K562 (cell line): ENCODE measurements around the gene TMEM92. TPM values are rescaled to one million over a fixed set of nuclear protein-coding genes. Genes with fewer than 3 reads are reported as not detected.
A peak's percentile ranks its signal among the peaks of the same experiment; 100 is the strongest.

Source experiments
- ATAC-seq: fragments of 200-7000 bp; cut with Tn5 transposase; 3 replicates; pipeline ENCODE4 v1.9.1; 2020; ENCODE audit warnings: moderate library complexity
- BruUV-seq: library from RNA; stranded (reverse); fragments of 400-500 nt; replicated peaks from 2 replicates; lab custom pipeline; 2021; lab: Mats Ljungman, UMichigan
- CTCF ChIA-PET: fragments of 300-600 bp; formaldehyde crosslinking; extraction: SDS; loops from one replicate; lab custom pipeline; 2021; ENCODE audit warnings: low intra/inter-chr PET ratio; lab: Yijun Ruan, JAX
- POLR2A ChIA-PET: fragments of 300-600, 350-650 bp; sonication (Branson Sonifier 250); formaldehyde crosslinking; extraction: SDS; loops from one replicate; lab custom pipeline; 2021; ENCODE audit warnings: antibody characterized with exemption, inconsistent platforms; lab: Yijun Ruan, JAX
- DNase-seq, 4 experiments: peaks; one replicate each; pipeline versions ENCODE4 v3.0.0 to v3.0.0-alpha.2; 2011 to 2018; ENCODE audit warnings: low spot score in 3 of 4, mixed read lengths in 3 of 4; ENCODE audit errors: extremely low read depth in 1 of 4
- FAIRE-seq: peaks from 2 replicates; lab custom pipeline; 2011; peaks lifted over from hg19 to GRCh38; lab: Jason Lieb, UNC
- H2AFZ ChIP-seq: 2 replicates; pipeline ENCODE4 v1.6.0; 2011; ENCODE audit warnings: low read depth, low read length, control low read depth, inconsistent platforms
- H3K27ac ChIP-seq: fragments of 200-600 bp; 3 replicates; pipeline ENCODE4 v1.8.0; 2011; ENCODE audit warnings: low read depth, mild to moderate bottlenecking, control low read depth, inconsistent platforms, low read length, moderate library complexity, mixed read lengths; ENCODE audit errors: extremely low read depth
- H3K27me3 ChIP-seq, 2 experiments: fragments of 300-600 bp in 1 of 2; 2 replicates in 1 of 2; 3 replicates in 1 of 2; pipeline versions ENCODE4 v1.6.0 to v1.8.0; 2011; ENCODE audit warnings: inconsistent platforms in 2 of 2, low read length in 2 of 2, mild to moderate bottlenecking in 1 of 2, mixed read lengths in 1 of 2, moderate library complexity in 1 of 2; ENCODE audit not compliant: control insufficient read depth in 2 of 2, insufficient read depth in 2 of 2
- H3K36me3 ChIP-seq: fragments of 300-600 bp; 3 replicates; pipeline ENCODE4 v1.8.0; 2011; ENCODE audit warnings: mild to moderate bottlenecking, low read length, inconsistent platforms; ENCODE audit not compliant: control insufficient read depth, insufficient read depth
- H3K4me1 ChIP-seq, 2 experiments: fragments of 200-600 bp in 1 of 2; replicated peaks in 1 of 2; 2 replicates in 1 of 2; 3 replicates in 1 of 2; pipeline versions ENCODE4 v1.5.1 to v1.8.0; 2011; ENCODE audit warnings: inconsistent platforms in 2 of 2, low read length in 2 of 2, mild to moderate bottlenecking in 1 of 2, mixed read lengths in 1 of 2, moderate library complexity in 1 of 2; ENCODE audit not compliant: control insufficient read depth in 2 of 2, insufficient read depth in 2 of 2
- H3K4me2 ChIP-seq: 2 replicates; pipeline ENCODE4 v1.6.1; 2011; ENCODE audit warnings: low read length, control low read depth, inconsistent platforms, mixed read lengths; ENCODE audit not compliant: insufficient read depth
- H3K4me3 ChIP-seq: fragments of 200-600 bp; sonication (generic), shearing (Covaris generic); 2 replicates; pipeline ENCODE4 v1.5.1; 2016; ENCODE audit warnings: control low read depth, inconsistent platforms
- H3K79me2 ChIP-seq: fragments of 200-600 bp; 3 replicates; pipeline ENCODE4 v1.8.0; 2011; ENCODE audit warnings: low read length, inconsistent platforms; ENCODE audit not compliant: control insufficient read depth, insufficient read depth
- H3K9ac ChIP-seq, 2 experiments: 2 replicates each; pipeline versions ENCODE4 v1.6.0 to v1.6.1; 2011; ENCODE audit warnings: low read depth in 2 of 2, low read length in 2 of 2, control low read depth in 1 of 2, inconsistent platforms in 1 of 2, mild to moderate bottlenecking in 1 of 2, mixed read lengths in 1 of 2; ENCODE audit not compliant: insufficient read depth in 1 of 2
- H3K9me1 ChIP-seq: one replicate; pipeline ENCODE4 v1.6.0; 2011; ENCODE audit warnings: inconsistent platforms, mild to moderate bottlenecking, low read length, moderate library complexity; ENCODE audit not compliant: control insufficient read depth, insufficient read depth
- H3K9me3 ChIP-seq: replicated peaks from 2 replicates; pipeline ENCODE4 v1.5.1; 2011; ENCODE audit warnings: low read depth, low read length, inconsistent platforms; ENCODE audit not compliant: control insufficient read depth, insufficient read depth
- H4K20me1 ChIP-seq: replicated peaks from 2 replicates; pipeline ENCODE4 v1.6.1; 2011; ENCODE audit warnings: low read length, inconsistent platforms, mixed read lengths; ENCODE audit not compliant: control insufficient read depth, insufficient read depth
- ARID1B ChIP-seq: fragments of 450-650 bp; IDR thresholded peaks from 2 replicates; pipeline ENCODE4 v1.6.1; 2016; ENCODE audit warnings: antibody characterized with exemption, mild to moderate bottlenecking, inconsistent platforms
- ELF2 ChIP-seq: fragments of 250-450 bp; sonication (Bioruptor Pico); IDR thresholded peaks from 2 replicates; pipeline ENCODE4 v1.5.0; 2021; ENCODE audit warnings: mild to moderate bottlenecking
- FOSL1 ChIP-seq: fragments of 200-800 bp; sonication (Bioruptor generic); conservative IDR thresholded peaks from 2 replicates; pipeline ENCODE4 v1.6.1; 2016; ENCODE audit warnings: missing genetic modification characterization, missing compliant biosample characterization
- FOXA1 ChIP-seq: fragments of 450-650 bp; IDR thresholded peaks from 2 replicates; pipeline ENCODE4 v1.6.1; 2016; ENCODE audit warnings: mild to moderate bottlenecking, borderline replicate concordance
- HDAC1 ChIP-seq, 2 experiments: fragments of 450-650 bp; IDR thresholded peaks; 2 replicates each; pipeline ENCODE4 v1.6.1; 2016 to 2017; ENCODE audit warnings: inconsistent platforms in 1 of 2, mild to moderate bottlenecking in 1 of 2, moderate library complexity in 1 of 2
- HMG20A ChIP-seq: fragments of 450-650 bp; formaldehyde crosslinking; conservative IDR thresholded peaks from 2 replicates; pipeline ENCODE4 v1.4.0; 2020; ENCODE audit warnings: mild to moderate bottlenecking, mixed read lengths
- NFE2 ChIP-seq: IDR thresholded peaks from 2 replicates; pipeline ENCODE4 v1.6.1; 2014; ENCODE audit warnings: antibody characterized with exemption, low read depth
- SAFB2 ChIP-seq: fragments of 200-400 bp; formaldehyde crosslinking; IDR thresholded peaks from 2 replicates; pipeline ENCODE4 v1.6.1; 2018; ENCODE audit warnings: borderline replicate concordance, low read length, low read depth, moderate library complexity; ENCODE audit not compliant: severe bottlenecking
- SRSF9 ChIP-seq: fragments of 200-400 bp; formaldehyde crosslinking; IDR thresholded peaks from 2 replicates; pipeline ENCODE4 v1.6.1; 2017; ENCODE audit warnings: low read depth, low read length, borderline replicate concordance
- ZNF124 ChIP-seq: sonication (generic); formaldehyde crosslinking; IDR thresholded peaks from 2 replicates; pipeline ENCODE4 v1.8.1; 2022; ENCODE audit warnings: missing genetic modification reagents
- ZNF140 ChIP-seq: fragments of 250-450 bp; sonication (Bioruptor Pico); IDR thresholded peaks from 2 replicates; pipeline ENCODE4 v1.8.0; 2021; ENCODE audit warnings: moderate library complexity, mild to moderate bottlenecking, inconsistent platforms
- ZNF263 ChIP-seq: sonication (generic); formaldehyde crosslinking; IDR thresholded peaks from 2 replicates; pipeline ENCODE4 v1.8.0; 2022; ENCODE audit warnings: mild to moderate bottlenecking, missing genetic modification reagents, borderline replicate concordance
- ZNF316 ChIP-seq: fragments of 450-650 bp; IDR thresholded peaks from 2 replicates; pipeline ENCODE4 v1.6.1; 2016
- WGBS: fragments of 100-300 bp; shearing (Covaris generic); methylation state at CpG from one replicate; pipeline ENCODE4 v1.1.6; 2016; ENCODE audit warnings: low coverage, mixed read lengths; ENCODE audit not compliant: insufficient coverage; ENCODE audit errors: missing lambda C conversion rate; 5-methylcytosine and 5-hydroxymethylcytosine counted together
- in situ Hi-C: fragments of 300-500 bp; cut with MboI; formaldehyde crosslinking; loops from 4 replicates; pipeline ENCODE4 v1.15.0; 2018; ENCODE audit warnings: inconsistent platforms, mixed read lengths
- intact Hi-C: fragments of 100-400 bp; cut with micrococcal nuclease; formaldehyde crosslinking; loops from 2 replicates; pipeline ENCODE4 v1.14.2; 2022
- polyA plus RNA-seq, 8 experiments: library from polyadenylated mRNA; depleted of rRNA in 4 of 8; stranded (reverse) in 5 of 8; unstranded in 3 of 8; fragments of >200 nt; fragmentation: Nextera tagmentation in 2 of 8; fragmentation: Illumina TruSeq in 1 of 8; extraction: Ambion mirVana in 2 of 8; extraction: Trizol in 1 of 8; gene quantifications; 2 replicates each; pipeline versions ENCODE4 v1.2.1 to v1.2.3, GENCODE V29; 2011 to 2014; ENCODE audit warnings: inconsistent platforms in 1 of 8, missing spikeins in 1 of 8
- total RNA-seq, 7 experiments: library from RNA; depleted of rRNA in 6 of 7; stranded (reverse); fragments of >200 nt in 6 of 7; fragmentation: Illumina TruSeq in 2 of 7; extraction: Trizol in 2 of 7; gene quantifications; 2 replicates each; pipeline versions ENCODE4 v1.2.1 to v1.2.3, GENCODE V29; 2011 to 2021; ENCODE audit warnings: low replicate concordance in 1 of 7
- TF ChIP-seq, protein P1 (sequence below): fragments of 200-800 bp; sonication (Bioruptor generic); IDR thresholded peaks from 2 replicates; pipeline ENCODE4 v1.6.1; 2016; ENCODE audit warnings: missing genetic modification characterization, missing compliant biosample characterization
- TF ChIP-seq, protein P2 (sequence below): fragments of 250-450 bp; sonication (Bioruptor Pico); IDR thresholded peaks from 2 replicates; pipeline ENCODE4 v1.4.0; 2020; ENCODE audit warnings: mild to moderate bottlenecking, moderate library complexity

The TMEM92 gene
- total and polyA plus RNA-seq, 9 of the 15 experiments (the other 6 are each of a cell fraction or from before 2014, with no cell fraction given): 0.14 to 2.1 (median 0.40) TPM

DNA sequence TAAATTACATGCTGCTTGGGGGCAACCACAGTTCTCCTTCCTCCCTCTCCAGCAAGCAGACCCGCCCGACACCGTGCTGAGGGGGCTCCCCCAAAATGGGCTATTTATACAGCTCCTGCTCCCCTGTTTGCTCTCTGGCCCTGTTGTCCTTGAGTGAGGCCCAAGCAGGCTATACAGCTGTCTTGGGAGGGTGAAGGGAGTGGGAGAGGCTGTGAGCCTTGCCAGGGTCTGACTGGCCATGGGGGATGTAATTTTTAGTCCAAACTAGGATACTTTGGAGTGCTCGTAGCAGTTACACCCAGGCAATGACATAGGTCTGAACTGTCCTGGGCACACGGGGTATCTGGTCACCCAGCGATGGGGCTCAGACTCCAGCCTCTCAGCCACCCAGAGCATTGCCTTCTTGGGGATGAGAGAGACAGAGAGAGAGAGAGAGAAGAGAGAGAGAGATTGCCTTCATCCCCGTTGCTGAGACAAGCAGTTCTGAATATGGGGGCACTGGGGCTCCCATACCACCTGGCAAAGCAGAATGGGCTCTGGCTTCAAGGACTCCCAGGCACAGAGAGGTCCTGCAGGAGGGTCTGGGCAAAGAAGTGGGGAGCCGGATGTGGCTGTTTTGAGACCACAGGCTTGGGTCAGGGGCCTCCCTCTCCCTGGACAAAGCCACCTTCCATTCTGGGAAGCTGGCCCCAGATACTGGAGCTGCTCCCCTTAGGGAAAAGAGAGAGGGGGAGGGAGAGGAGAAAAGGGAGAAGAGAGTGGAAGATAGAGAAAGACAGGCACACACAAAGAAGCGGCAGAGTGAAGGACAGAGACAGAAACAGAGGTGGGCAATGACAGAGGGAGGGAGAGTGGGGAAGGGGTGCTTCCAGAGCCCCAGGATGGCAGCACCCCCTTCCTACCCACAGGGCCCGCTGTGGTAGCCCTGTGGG lies 10.7 kb upstream of the TMEM92 start:
- Histone ChIP-seq H3K36me3 (no peaks in the 10 kb centered on the region), H3K27ac (no peak overlapping the region), H3K9me1 (no peaks in the 10 kb centered on the region), H3K4me3 (no peak overlapping the region), H3K9ac (no peak overlapping the region), H3K4me1 (peaks cover 0 to 31% of the 10 kb centered on the region in 2 experiments; a peak in 3 of 5 replicates), H3K79me2 (no peaks in the 10 kb centered on the region), H3K4me2 (no peak overlapping the region), H4K20me1 (0 out of 2 replicates have a peak, but pooled peaks cover 4% of the 10 kb centered on the region), H2AFZ (no peak overlapping the region), H3K27me3 (peaks cover 4 to 45% of the 10 kb centered on the region in 2 experiments; a peak in 4 of 5 replicates), H3K9me3 (no peaks in the 10 kb centered on the region)
- 4% methylated on average over 9 of the region's 10 CpGs for WGBS
- BruUV-seq: no TSS peak
- in situ Hi-C loops (no loop called here), intact Hi-C loops (no loop called here)
- TF ChIP-seq ZNF263 (CRISPR knock-in tag) (no peak), ZNF140 (no peak), ELF2 (CRISPR knock-in tag) (no peak), ZNF316 (no peak), ZNF124 (no peak), NFE2 (no peak), HMG20A (CRISPR knock-in tag) (no peak), FOSL1 (tag) (no peak), ARID1B (no peak), HDAC1 (IDR thresholded peaks at IDR 0.05) (no peak), FOXA1 (no peak), SRSF9 (no peak), SAFB2 (no peak)
- TF ChIP-seq, protein P1, sequence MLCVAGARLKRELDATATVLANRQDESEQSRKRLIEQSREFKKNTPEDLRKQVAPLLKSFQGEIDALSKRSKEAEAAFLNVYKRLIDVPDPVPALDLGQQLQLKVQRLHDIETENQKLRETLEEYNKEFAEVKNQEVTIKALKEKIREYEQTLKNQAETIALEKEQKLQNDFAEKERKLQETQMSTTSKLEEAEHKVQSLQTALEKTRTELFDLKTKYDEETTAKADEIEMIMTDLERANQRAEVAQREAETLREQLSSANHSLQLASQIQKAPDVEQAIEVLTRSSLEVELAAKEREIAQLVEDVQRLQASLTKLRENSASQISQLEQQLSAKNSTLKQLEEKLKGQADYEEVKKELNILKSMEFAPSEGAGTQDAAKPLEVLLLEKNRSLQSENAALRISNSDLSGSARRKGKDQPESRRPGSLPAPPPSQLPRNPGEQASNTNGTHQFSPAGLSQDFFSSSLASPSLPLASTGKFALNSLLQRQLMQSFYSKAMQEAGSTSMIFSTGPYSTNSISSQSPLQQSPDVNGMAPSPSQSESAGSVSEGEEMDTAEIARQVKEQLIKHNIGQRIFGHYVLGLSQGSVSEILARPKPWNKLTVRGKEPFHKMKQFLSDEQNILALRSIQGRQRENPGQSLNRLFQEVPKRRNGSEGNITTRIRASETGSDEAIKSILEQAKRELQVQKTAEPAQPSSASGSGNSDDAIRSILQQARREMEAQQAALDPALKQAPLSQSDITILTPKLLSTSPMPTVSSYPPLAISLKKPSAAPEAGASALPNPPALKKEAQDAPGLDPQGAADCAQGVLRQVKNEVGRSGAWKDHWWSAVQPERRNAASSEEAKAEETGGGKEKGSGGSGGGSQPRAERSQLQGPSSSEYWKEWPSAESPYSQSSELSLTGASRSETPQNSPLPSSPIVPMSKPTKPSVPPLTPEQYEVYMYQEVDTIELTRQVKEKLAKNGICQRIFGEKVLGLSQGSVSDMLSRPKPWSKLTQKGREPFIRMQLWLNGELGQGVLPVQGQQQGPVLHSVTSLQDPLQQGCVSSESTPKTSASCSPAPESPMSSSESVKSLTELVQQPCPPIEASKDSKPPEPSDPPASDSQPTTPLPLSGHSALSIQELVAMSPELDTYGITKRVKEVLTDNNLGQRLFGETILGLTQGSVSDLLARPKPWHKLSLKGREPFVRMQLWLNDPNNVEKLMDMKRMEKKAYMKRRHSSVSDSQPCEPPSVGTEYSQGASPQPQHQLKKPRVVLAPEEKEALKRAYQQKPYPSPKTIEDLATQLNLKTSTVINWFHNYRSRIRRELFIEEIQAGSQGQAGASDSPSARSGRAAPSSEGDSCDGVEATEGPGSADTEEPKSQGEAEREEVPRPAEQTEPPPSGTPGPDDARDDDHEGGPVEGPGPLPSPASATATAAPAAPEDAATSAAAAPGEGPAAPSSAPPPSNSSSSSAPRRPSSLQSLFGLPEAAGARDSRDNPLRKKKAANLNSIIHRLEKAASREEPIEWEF (CRISPR knock-in tag): no peak
- TF ChIP-seq, protein P2, sequence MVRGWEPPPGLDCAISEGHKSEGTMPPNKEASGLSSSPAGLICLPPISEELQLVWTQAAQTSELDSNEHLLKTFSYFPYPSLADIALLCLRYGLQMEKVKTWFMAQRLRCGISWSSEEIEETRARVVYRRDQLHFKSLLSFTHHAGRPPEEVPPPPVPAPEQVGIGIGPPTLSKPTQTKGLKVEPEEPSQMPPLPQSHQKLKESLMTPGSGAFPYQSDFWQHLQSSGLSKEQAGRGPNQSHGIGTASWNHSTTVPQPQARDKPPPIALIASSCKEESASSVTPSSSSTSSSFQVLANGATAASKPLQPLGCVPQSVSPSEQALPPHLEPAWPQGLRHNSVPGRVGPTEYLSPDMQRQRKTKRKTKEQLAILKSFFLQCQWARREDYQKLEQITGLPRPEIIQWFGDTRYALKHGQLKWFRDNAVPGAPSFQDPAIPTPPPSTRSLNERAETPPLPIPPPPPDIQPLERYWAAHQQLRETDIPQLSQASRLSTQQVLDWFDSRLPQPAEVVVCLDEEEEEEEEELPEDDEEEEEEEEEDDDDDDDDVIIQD: no peak
- no peak for ATAC-seq
- DNase-seq: peak in 2 of 4 experiments; percentile 3 to 7
- FAIRE-seq: no peak
- ChIA-PET POLR2A (interaction anchor here (1.2 kb wide), 1 partner anchor 11 kb away, joined by 3 read pairs; no protein-coding TSS in a partner anchor), CTCF (no interaction called here)
